ENCODE measurements around the gene DOCK2. TPM values are rescaled to one million over a fixed set of nuclear protein-coding genes. Genes with fewer than 3 reads are reported as not detected.

Gene DOCK2
- total RNA-seq, 1 experiment from 2014 or later = 4.6 TPM

DNA sequence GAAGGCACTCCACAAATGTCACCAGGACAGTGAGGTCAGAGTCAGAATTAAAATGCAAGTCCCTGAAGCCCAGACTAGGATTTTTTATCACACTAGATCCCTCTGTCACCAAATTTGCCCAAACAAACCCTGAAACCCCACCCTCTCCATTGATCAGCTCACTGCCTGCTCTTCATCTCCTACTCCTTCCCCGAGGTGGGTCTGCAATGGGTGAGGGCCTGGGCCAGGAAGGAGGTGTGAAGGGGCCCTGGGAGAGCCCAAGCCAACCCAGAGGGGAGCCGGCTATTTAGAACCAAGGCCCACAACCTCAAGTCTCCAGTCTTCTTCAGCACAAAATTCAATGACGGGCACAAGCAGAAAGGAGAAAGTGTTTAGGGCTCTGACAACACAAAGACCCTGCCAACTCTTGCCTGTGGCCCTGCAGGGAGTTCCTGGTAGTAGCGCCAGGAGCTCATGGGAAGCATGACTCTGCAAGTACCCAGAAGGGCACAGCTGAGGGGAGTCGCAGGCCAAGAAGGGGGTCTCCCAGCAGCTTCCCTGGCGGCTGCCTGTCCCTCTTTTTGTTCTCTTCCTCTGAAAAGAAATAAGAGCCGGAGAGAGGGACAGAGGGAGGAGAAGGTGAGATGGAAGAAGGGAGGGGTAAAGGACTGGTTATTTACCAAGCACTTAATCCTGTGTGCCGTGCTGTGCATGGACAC is 474.2 kb downstream of the DOCK2 start:
- ATAC-seq (no peak), DNase-seq (ENCODE audit: low spot score) (no peak)
- ChIA-PET CTCF (interaction anchor here (1.1 kb wide), 2 partner anchors 13 to 105 kb away, joined by 3 to 4 read pairs; no protein-coding TSS in a partner anchor), POLR2A (no interaction called here)
- no peak overlapping the region for H3K27ac Mint-ChIP-seq
- peaks cover 18% of the 10 kb centered on the region for H3K9me3 Mint-ChIP-seq
- H3K36me3 Mint-ChIP-seq = peaks cover 15% of the 10 kb centered on the region
- H3K4me3 Mint-ChIP-seq = no peak overlapping the region
- TF ChIP-seq, protein P1, sequence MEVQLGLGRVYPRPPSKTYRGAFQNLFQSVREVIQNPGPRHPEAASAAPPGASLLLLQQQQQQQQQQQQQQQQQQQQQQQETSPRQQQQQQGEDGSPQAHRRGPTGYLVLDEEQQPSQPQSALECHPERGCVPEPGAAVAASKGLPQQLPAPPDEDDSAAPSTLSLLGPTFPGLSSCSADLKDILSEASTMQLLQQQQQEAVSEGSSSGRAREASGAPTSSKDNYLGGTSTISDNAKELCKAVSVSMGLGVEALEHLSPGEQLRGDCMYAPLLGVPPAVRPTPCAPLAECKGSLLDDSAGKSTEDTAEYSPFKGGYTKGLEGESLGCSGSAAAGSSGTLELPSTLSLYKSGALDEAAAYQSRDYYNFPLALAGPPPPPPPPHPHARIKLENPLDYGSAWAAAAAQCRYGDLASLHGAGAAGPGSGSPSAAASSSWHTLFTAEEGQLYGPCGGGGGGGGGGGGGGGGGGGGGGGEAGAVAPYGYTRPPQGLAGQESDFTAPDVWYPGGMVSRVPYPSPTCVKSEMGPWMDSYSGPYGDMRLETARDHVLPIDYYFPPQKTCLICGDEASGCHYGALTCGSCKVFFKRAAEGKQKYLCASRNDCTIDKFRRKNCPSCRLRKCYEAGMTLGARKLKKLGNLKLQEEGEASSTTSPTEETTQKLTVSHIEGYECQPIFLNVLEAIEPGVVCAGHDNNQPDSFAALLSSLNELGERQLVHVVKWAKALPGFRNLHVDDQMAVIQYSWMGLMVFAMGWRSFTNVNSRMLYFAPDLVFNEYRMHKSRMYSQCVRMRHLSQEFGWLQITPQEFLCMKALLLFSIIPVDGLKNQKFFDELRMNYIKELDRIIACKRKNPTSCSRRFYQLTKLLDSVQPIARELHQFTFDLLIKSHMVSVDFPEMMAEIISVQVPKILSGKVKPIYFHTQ (CRISPR knock-in tag; IDR thresholded peaks at IDR 0.05) = no peak
- TF ChIP-seq CREM (CRISPR knock-in tag; IDR thresholded peaks at IDR 0.05) (no peak), ZNF416 (CRISPR knock-in tag; IDR thresholded peaks at IDR 0.05) (no peak), ZNF317 (CRISPR knock-in tag; IDR thresholded peaks at IDR 0.05; ENCODE audit: borderline replicate concordance, low read depth) (no peak), GABPB1 (CRISPR knock-in tag; IDR thresholded peaks at IDR 0.05) (no peak), ZBTB21 (CRISPR knock-in tag; IDR thresholded peaks at IDR 0.05; ENCODE audit: borderline replicate concordance) (no peak)
- TF ChIP-seq, protein P2, sequence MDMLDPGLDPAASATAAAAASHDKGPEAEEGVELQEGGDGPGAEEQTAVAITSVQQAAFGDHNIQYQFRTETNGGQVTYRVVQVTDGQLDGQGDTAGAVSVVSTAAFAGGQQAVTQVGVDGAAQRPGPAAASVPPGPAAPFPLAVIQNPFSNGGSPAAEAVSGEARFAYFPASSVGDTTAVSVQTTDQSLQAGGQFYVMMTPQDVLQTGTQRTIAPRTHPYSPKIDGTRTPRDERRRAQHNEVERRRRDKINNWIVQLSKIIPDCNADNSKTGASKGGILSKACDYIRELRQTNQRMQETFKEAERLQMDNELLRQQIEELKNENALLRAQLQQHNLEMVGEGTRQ (CRISPR knock-in tag; IDR thresholded peaks at IDR 0.05) = no peak
- TF ChIP-seq, protein P3, sequence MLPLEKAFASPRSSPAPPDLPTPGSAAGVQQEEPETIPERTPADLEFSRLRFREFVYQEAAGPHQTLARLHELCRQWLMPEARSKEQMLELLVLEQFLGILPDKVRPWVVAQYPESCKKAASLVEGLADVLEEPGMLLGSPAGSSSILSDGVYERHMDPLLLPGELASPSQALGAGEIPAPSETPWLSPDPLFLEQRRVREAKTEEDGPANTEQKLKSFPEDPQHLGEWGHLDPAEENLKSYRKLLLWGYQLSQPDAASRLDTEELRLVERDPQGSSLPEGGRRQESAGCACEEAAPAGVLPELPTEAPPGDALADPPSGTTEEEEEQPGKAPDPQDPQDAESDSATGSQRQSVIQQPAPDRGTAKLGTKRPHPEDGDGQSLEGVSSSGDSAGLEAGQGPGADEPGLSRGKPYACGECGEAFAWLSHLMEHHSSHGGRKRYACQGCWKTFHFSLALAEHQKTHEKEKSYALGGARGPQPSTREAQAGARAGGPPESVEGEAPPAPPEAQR (CRISPR knock-in tag; IDR thresholded peaks at IDR 0.05) = no peak
- H3K27me3 Mint-ChIP-seq (ENCODE audit: low read depth) = peaks cover 49% of the 10 kb centered on the region
- H3K4me1 Mint-ChIP-seq = peaks cover 39% of the 10 kb centered on the region

DNA sequence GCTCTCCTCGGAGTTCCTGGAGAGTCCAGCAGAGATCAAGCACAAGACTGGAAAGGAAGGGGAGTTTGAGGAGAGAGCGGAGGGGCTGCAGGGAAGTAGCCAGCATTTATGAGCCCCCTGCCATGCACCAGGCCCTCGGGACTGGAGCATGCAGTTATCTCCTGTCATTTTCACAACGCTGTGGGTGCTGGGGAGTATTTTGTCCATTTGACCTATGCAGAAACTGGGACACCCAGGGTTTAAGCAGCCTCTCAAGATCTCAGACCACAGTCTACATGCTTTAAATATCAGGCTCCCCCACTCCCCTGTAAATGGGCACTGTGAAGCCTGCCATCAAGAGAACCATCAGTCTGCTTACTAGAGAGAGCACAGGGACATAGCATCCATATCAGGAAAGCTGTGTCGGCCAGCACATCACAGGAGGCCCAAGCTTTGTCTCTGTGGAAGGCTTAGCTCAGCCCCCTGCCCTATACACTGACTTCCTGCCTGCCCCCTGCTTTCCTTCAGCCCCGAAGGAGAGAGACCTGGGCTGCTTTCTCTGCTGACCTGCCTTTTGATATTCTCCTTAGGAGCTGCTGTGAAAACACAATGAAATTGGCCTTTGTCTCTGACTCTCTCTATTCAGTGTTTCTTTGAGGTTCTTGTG is 475.9 kb downstream of the DOCK2 start:
- peak; percentile 16 for DNase-seq (ENCODE audit: low spot score)
- Mint-ChIP-seq H3K27me3 (ENCODE audit: low read depth) (peaks cover 42% of the 10 kb centered on the region), H3K4me1 (peaks cover 39% of the 10 kb centered on the region), H3K9me3 (peaks cover 25% of the 10 kb centered on the region), H3K27ac (no peak overlapping the region), H3K36me3 (peaks cover 15% of the 10 kb centered on the region), H3K4me3 (no peak overlapping the region)
- CTCF ChIA-PET = interaction anchor here (0.7 to 2.0 kb wide), 6 partner anchors 9 to 170 kb away, joined by 3 to 12 read pairs (median 4); no protein-coding TSS in a partner anchor
- ATAC-seq = peak; percentile 88
- no peak for TF ChIP-seq ZNF671 (CRISPR knock-in tag; IDR thresholded peaks at IDR 0.05)
- TF ChIP-seq, protein P4, sequence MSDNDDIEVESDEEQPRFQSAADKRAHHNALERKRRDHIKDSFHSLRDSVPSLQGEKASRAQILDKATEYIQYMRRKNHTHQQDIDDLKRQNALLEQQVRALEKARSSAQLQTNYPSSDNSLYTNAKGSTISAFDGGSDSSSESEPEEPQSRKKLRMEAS (CRISPR knock-in tag; IDR thresholded peaks at IDR 0.05) = peak; percentile 24; the same call in 1 of the 2 replicates
- no peak for TF ChIP-seq ZNF416 (CRISPR knock-in tag; IDR thresholded peaks at IDR 0.05)
- POLR2A ChIA-PET = no interaction called here

DNA sequence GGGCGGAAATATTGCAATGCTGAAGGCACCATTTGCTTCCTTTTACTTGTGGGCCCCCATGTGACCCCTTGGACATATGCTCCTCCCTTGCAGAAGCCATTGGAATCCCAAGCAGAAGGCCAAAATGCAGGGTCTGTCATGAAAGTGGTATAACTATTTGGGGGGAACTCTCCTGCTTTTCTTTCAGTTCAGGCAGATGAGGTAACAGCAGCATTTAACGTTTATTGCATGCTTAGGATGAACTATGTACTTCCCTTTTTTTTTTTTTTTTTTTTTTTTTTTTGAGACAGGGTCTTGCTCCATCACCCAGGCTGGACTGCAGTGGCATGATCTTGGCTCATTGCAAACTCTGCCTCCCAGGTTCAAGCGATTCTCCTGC is 476.4 kb downstream of the DOCK2 start:
- no peak overlapping the region for H3K27ac Mint-ChIP-seq
- no peak for ATAC-seq
- peaks cover 28% of the 10 kb centered on the region for H3K9me3 Mint-ChIP-seq
- ChIA-PET POLR2A (no interaction called here), CTCF (interaction anchor here (0.7 to 2.0 kb wide), 6 partner anchors 9 to 169 kb away, joined by 3 to 12 read pairs (median 4); no protein-coding TSS in a partner anchor)
- H3K4me3 Mint-ChIP-seq = no peak overlapping the region
- no peak for DNase-seq (ENCODE audit: low spot score)
- peaks cover 38% of the 10 kb centered on the region for H3K4me1 Mint-ChIP-seq
- H3K36me3 Mint-ChIP-seq = peaks cover 15% of the 10 kb centered on the region
- peaks cover 38% of the 10 kb centered on the region for H3K27me3 Mint-ChIP-seq (ENCODE audit: low read depth)
- TF ChIP-seq, protein P5, sequence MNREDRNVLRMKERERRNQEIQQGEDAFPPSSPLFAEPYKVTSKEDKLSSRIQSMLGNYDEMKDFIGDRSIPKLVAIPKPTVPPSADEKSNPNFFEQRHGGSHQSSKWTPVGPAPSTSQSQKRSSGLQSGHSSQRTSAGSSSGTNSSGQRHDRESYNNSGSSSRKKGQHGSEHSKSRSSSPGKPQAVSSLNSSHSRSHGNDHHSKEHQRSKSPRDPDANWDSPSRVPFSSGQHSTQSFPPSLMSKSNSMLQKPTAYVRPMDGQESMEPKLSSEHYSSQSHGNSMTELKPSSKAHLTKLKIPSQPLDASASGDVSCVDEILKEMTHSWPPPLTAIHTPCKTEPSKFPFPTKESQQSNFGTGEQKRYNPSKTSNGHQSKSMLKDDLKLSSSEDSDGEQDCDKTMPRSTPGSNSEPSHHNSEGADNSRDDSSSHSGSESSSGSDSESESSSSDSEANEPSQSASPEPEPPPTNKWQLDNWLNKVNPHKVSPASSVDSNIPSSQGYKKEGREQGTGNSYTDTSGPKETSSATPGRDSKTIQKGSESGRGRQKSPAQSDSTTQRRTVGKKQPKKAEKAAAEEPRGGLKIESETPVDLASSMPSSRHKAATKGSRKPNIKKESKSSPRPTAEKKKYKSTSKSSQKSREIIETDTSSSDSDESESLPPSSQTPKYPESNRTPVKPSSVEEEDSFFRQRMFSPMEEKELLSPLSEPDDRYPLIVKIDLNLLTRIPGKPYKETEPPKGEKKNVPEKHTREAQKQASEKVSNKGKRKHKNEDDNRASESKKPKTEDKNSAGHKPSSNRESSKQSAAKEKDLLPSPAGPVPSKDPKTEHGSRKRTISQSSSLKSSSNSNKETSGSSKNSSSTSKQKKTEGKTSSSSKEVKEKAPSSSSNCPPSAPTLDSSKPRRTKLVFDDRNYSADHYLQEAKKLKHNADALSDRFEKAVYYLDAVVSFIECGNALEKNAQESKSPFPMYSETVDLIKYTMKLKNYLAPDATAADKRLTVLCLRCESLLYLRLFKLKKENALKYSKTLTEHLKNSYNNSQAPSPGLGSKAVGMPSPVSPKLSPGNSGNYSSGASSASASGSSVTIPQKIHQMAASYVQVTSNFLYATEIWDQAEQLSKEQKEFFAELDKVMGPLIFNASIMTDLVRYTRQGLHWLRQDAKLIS (CRISPR knock-in tag; IDR thresholded peaks at IDR 0.05; ENCODE audit: borderline replicate concordance) = no peak
- no peak for TF ChIP-seq CREM (CRISPR knock-in tag; IDR thresholded peaks at IDR 0.05)
- TF ChIP-seq ZNF423 (CRISPR knock-in tag; IDR thresholded peaks at IDR 0.05) = no peak
- TF ChIP-seq FOXJ3 (CRISPR knock-in tag; IDR thresholded peaks at IDR 0.05; ENCODE audit: borderline replicate concordance) = no peak
- TF ChIP-seq, protein P6, sequence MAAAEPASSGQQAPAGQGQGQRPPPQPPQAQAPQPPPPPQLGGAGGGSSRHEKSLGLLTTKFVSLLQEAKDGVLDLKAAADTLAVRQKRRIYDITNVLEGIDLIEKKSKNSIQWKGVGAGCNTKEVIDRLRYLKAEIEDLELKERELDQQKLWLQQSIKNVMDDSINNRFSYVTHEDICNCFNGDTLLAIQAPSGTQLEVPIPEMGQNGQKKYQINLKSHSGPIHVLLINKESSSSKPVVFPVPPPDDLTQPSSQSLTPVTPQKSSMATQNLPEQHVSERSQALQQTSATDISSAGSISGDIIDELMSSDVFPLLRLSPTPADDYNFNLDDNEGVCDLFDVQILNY (CRISPR knock-in tag; IDR thresholded peaks at IDR 0.05) = no peak
- TF ChIP-seq, protein P4 (CRISPR knock-in tag; IDR thresholded peaks at IDR 0.05) = 0 out of 2 replicates have a peak, but pooled peaks have one; percentile 2
- TF ChIP-seq, protein P7, sequence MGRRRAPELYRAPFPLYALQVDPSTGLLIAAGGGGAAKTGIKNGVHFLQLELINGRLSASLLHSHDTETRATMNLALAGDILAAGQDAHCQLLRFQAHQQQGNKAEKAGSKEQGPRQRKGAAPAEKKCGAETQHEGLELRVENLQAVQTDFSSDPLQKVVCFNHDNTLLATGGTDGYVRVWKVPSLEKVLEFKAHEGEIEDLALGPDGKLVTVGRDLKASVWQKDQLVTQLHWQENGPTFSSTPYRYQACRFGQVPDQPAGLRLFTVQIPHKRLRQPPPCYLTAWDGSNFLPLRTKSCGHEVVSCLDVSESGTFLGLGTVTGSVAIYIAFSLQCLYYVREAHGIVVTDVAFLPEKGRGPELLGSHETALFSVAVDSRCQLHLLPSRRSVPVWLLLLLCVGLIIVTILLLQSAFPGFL (CRISPR knock-in tag; IDR thresholded peaks at IDR 0.05; ENCODE audit: borderline replicate concordance) = no peak
- TF ChIP-seq ESRRA (CRISPR knock-in tag; IDR thresholded peaks at IDR 0.05; ENCODE audit: borderline replicate concordance) = no peak

All from WTC11 (cell line).